Left colon (tissue), 2 donors: ENCODE data around the gene USP50. TPM values are rescaled to one million over a fixed set of nuclear protein-coding genes. Genes with fewer than 3 reads are reported as not detected.
"Not testable (repeated sequence)": the region's sequence is repeated elsewhere in the genome, so short reads cannot be mapped to it uniquely, and the experiment has no call there.

ENCODE experiments used
- ATAC-seq: fragments of 200-7000 bp; cut with Tn5 transposase; one replicate; pipeline ENCODE4 v1.9.1; 2020; ENCODE audit warnings: mild to moderate bottlenecking, moderate library complexity
- DNase-seq, 2 donors: peaks; one replicate each; pipeline ENCODE4 v3.0.0-alpha.2; 2020
- intact Hi-C, 2 donors: fragments of 100-400 bp; cut with DNase I in 1 of 2; cut with micrococcal nuclease in 1 of 2; formaldehyde crosslinking; loops; one replicate each; pipeline versions ENCODE4 v1.11.2 to v1.14.0; 2022; cut with DNase I, micrococcal nuclease
- long read RNA-seq: library from polyadenylated mRNA; unstranded; transcript quantifications from one replicate; pipeline ENCODE4 v2.0.0, GENCODE V29; 2021
- total RNA-seq, 2 donors: library from RNA; stranded (reverse); fragmentation: NEBNext Ultra II Directional; extraction: Animal tissue kit (Norgen Biotek cat#: 25700); gene quantifications; one replicate each; pipeline ENCODE4 v1.2.1, GENCODE V29; 2021
- donor health status: DM: no; HTN: no; CAD: no.
- donor health status: DM: yes; HTN: yes; CAD: no.

Gene USP50
- total RNA-seq = not detected
- long read RNA-seq = 0 reads

- intact Hi-C loops = no loop called here
- DNase-seq (no peak), ATAC-seq (no peak)
Observed at GRCh38 chr15:50546566-50546965, at the start of gene USP50. Gene USP50 (minus strand): TSS chr15:50546666. CDS start chr15:50546525, 141 bp downstream.

GRCh38 chr15:50594311-50594710 lies 47.8 kb upstream of the USP50 start:
- ATAC-seq = no peak
- intact Hi-C loops = loop anchor here in 1 of 2 donors (10.0 kb wide), 1 partner anchor 50 kb away; no protein-coding TSS in a partner anchor
- no peak for DNase-seq

- intact Hi-C loops = loop anchor here in 1 of 2 donors (10.0 kb wide), 1 partner anchor 51 kb away; no protein-coding TSS in a partner anchor
- DNase-seq (no peak), ATAC-seq (no peak)
Observed at GRCh38 chr15:50593761-50594160, 47.3 kb upstream of the USP50 start.

DNA sequence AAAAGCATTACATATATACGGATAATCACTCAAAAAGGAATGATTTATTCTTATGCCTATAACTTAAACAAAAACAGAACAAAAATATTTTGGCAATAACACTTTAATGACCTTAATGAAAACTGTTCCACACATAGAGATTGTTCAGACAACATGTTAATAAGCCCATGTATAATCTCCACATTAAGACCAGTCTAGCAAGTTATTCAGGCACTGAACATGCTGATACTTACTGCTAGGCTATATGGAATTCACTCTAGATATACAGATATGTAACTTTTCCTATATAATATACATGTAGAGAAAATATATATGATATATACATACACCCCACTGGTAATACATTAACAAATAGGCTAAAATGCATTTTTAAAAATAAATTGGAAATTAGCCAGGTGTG lies 43.8 kb upstream of the USP50 start:
- intact Hi-C loops = loop anchor here in 1 of 2 donors (10.0 kb wide), 1 partner anchor 55 kb away; no protein-coding TSS in a partner anchor
- ATAC-seq (no peak), DNase-seq (no peak)

DNA sequence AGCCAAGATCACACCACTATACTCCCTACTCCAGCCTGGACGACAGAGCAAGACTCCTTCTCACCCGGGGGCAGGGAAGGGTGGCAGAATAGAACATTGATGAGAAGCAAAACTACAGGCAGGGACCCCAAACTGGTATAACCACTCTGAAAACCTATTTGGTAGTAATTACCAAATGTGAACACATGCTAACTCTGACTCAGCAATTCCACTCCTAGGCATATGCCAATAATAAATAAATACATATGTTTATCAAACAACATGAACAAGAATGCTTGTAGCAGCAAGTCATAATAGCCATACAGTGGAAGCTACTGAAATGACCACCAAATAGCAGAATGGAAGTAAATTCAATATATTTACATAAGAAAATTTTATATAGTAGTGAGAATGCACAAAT lies 31.0 kb upstream of the USP50 start:
- no peak for ATAC-seq
- DNase-seq = no peak
- intact Hi-C loops = no loop called here

DNA sequence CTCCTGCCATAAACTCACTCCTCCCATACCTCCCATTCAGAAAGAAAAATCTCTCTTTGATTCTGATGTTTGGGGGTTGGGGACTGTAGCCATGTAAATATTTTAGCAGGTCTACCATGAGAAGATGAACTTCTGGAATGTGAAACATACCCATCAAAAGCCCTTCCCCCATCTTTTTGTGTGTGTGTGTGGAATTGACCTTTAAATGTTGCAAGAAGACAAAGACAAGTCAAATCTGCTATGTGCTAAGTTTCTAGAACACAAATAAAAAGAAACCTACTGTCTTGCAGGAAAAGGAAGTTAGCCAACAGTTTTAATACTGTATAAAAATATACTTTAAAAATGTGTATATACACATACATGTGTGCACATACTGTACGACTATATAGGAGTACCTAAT lies 29.7 kb upstream of the USP50 start:
- DNase-seq (no peak), ATAC-seq (no peak)
- intact Hi-C loops = no loop called here

GRCh38 chr15:50573842-50574241 lies 27.4 kb upstream of the USP50 start:
- intact Hi-C loops, ATAC-seq: not testable (repeated sequence)

GRCh38 chr15:50563756-50564155 lies 17.3 kb upstream of the USP50 start:
- ATAC-seq (no peak), DNase-seq (no peak)
- intact Hi-C loops = no loop called here

More at GRCh38 chr15:50573842-50574241, 27.4 kb upstream of the USP50 start:
- not testable (repeated sequence) for DNase-seq

DNA sequence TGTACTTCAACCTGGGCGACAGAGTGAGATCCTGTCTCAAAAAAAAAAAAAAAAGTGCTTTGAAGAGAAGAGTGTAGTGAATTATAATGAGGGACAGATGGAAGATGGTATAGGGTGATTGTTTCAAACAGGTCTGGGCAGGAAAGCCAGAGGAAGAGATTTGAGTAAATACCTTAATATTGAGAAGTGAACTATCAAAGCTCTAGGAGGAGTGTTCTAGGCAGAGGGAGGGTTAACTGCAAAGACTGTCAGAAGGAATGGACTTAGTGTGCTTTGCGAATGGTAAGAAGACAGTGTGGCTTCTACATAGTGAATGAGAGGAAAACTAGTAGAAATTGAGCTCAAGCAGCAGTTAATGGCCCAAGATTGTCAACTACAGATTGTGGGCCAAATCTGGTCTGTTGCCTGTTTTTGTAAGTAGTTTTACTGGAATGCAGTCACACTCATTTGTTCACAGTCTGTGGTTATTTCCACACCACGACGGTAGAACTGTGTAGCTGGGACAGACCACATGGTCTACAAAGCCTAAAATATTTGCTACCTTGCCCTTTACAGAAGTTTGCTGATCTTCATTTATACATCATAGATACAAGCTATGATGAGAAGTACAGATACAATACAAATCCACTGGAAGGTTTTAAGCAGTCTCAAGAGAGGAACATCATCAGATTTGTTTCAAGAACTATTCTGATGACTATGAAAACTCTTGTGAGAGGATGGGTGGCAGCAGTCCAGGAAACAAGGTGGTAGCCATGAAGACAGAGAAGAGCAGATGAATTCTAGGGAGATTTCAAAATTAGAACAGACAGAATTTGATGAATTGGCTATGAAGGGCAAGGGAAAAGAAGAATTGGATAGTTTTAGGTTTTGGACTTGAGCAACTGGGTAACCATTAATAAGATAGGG lies 16.5 kb upstream of the USP50 start:
- ATAC-seq = no peak
- no peak for DNase-seq
- intact Hi-C loops = no loop called here

DNA sequence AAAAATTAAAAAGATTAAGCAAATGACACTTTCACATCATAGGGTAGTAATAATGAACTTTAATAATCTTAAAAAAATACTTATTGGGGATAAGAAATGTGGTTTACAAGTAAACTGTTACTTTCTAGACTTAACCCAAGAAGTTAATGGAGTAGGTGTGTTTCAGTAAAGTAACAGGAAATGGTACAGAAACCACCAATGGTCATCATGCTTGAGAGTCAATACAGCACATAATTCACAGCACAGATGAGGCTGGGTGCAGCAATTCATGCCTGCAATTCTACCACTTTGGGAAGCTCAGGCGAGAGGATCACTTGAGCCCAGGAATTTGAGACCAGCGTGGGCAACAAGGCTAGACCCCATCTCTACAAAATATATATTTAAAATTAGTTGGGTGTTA lies 11.5 kb upstream of the USP50 start:
- ATAC-seq (no peak), DNase-seq (no peak)
- intact Hi-C loops = no loop called here

GRCh38 chr15:50556642-50557371 lies 10.3 kb upstream of the USP50 start:
- intact Hi-C loops = no loop called here
- ATAC-seq (no peak), DNase-seq (no peak)

GRCh38 chr15:50552238-50552637 lies 5.8 kb upstream of the USP50 start:
- DNase-seq (no peak), ATAC-seq (no peak)
- intact Hi-C loops = no loop called here

DNA sequence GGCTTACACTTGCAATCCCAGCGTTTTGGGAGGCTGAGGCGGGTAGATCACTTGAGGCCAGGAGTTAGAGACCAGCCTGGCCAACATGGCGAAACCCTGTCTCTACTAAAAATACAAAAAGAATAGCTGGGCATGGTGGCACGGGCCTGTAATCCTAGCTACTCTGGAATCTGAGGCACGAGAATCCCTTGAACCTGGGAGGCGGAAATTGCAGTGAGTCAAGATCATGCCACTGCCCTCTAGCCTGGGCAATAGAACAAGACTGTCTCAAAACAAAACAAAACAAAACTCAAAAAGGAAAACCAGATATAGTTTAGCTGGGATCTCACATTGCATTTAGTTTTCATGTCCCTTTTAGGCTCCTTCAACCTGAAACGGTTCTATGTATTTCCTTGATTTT lies 2.9 kb upstream of the USP50 start:
- DNase-seq (no peak), ATAC-seq (no peak)

DNA sequence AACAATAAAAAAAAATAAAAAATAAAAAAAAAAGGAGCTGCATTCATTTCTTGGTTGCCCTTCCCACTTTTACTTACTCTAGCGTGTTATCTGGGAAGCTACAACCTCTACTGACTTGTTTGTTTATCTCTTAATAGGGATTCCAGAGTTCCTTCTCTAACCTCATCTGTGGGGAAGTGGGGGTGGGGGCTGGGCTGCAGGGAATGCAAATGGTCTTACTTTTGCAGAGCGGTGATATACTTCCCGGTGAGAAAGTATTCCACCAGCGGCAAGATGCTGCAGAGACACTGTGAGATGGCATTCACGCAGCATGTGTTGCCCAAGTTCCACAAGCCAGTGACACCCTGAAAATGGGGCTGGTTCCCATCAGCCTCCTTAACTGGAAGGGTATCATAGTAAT lies 2.1 kb downstream of the USP50 start:
- ATAC-seq = no peak
- intact Hi-C loops = no loop called here

More for the DNA sequence above, 2.9 kb upstream of the USP50 start:
- intact Hi-C loops = no loop called here

DNA sequence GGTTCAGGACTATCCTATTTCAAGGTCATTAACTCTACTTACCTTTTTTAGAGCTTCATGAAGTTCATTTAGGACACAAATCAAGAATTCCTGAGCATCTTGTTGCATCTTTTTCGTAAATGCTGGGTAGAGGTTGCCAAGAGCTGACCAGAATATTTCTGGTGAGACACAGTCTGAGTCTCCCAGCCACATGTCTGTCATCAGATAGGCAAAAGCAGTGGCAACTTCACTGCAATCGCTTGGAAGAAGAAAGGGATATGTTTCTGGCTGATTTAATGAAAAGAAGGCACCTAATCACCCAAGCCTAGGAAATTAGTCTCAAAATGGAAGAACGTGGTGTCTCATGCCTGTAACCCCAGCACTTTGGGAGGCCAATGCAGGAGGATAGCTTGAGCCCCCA lies 2.9 kb downstream of the USP50 start:
- intact Hi-C loops = no loop called here
- ATAC-seq (no peak), DNase-seq (no peak)

More for the DNA sequence above, 2.1 kb downstream of the USP50 start:
- no peak for DNase-seq

DNA sequence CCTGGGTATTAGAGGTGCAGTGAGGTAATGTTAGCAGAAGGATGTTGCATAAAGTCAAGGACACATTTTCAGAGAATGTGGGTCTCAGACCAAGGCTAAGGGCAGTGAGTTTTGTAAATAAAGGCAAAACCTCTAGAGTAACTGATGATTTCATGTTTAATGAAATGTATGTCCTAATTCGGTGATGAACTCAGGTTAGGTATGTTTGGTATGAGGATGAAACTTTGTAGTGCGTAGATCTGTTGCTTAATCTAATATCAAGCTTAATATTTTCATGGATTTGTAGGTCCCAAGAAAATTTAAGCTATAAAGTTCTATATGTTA lies 3.6 kb downstream of the USP50 start:
- intact Hi-C loops = no loop called here
- DNase-seq (no peak), ATAC-seq (no peak)

GRCh38 chr15:50531766-50532165 lies 14.7 kb downstream of the USP50 start:
- intact Hi-C loops = no loop called here
- DNase-seq (no peak), ATAC-seq (no peak)

- intact Hi-C loops = no loop called here
- DNase-seq = no peak
- ATAC-seq = no peak
Observed at GRCh38 chr15:50531163-50531562, 15.3 kb downstream of the USP50 start.

DNA sequence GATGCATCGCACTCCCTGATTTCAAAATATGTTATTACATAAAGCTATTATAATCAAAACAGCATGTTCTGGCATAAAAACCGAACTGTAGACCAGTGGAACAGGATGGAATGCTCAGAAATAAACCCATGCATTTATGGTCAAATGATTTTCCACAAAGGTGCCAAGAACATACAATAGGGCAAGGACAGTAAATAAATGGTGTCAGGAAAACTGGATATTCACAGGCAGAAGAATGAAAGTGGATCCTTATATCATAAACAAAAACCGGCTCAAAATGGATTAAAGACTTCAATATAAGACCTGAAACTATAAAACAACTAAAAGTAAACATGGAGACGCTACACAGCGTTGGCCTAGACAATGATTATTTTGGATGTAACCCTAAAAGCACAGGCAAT lies 22.6 kb downstream of the USP50 start:
- ATAC-seq (no peak), DNase-seq (no peak)
- intact Hi-C loops = no loop called here
